Smooth muscle cell (in vitro differentiated cells): ENCODE measurements around the gene GPM6B. TPM values are rescaled to one million over a fixed set of nuclear protein-coding genes. Genes with fewer than 3 reads are reported as not detected.
A peak's percentile ranks its signal among the peaks of the same experiment; 100 is the strongest.
"Not testable (repeated sequence)": the region's sequence is repeated elsewhere in the genome, so short reads cannot be mapped to it uniquely, and the experiment has no call there.

Experiments
- DNase-seq: peaks from one replicate; lab custom pipeline; 2025; ENCODE audit not compliant: unreplicated experiment; lab: John Stamatoyannopoulos, UW
- H2AFZ ChIP-seq: fragments of 200-600 bp; sonication (generic); 2 replicates; pipeline ENCODE4 v1.6.0; 2016; ENCODE audit warnings: antibody characterized with exemption, low read depth, mild to moderate bottlenecking
- H3F3A ChIP-seq: fragments of 200-600 bp; sonication (generic); 2 replicates; pipeline ENCODE4 v1.6.0; 2017; ENCODE audit warnings: antibody characterized with exemption, low read depth
- H3K27ac ChIP-seq: fragments of 200-600 bp; sonication (generic); 2 replicates; pipeline ENCODE4 v1.5.1; 2016; ENCODE audit warnings: low read depth, mild to moderate bottlenecking
- H3K27me3 ChIP-seq: fragments of 200-600 bp; sonication (generic); 2 replicates; pipeline ENCODE4 v1.6.1; 2016; ENCODE audit warnings: low read depth, mild to moderate bottlenecking
- H3K36me3 ChIP-seq: fragments of 200-600 bp; sonication (generic); 2 replicates; pipeline ENCODE4 v1.5.1; 2016; ENCODE audit warnings: low read depth
- H3K4me1 ChIP-seq: fragments of 200-600 bp; sonication (generic); 2 replicates; pipeline ENCODE4 v1.5.1; 2016; ENCODE audit warnings: low read depth
- H3K4me2 ChIP-seq: fragments of 200-600 bp; sonication (generic); 2 replicates; pipeline ENCODE4 v1.6.0; 2016; ENCODE audit warnings: mild to moderate bottlenecking
- H3K4me3 ChIP-seq: fragments of 200-600 bp; sonication (generic); 2 replicates; pipeline ENCODE4 v1.5.1; 2016; ENCODE audit warnings: mild to moderate bottlenecking
- H3K79me2 ChIP-seq: fragments of 200-600 bp; sonication (generic); 2 replicates; pipeline ENCODE4 v1.6.0; 2016; ENCODE audit warnings: low read depth, mild to moderate bottlenecking
- H3K9ac ChIP-seq: fragments of 200-600 bp; sonication (generic); 2 replicates; pipeline ENCODE4 v1.6.0; 2016; ENCODE audit warnings: low read depth
- H3K9me3 ChIP-seq: fragments of 200-600 bp; sonication (generic); replicated peaks from 2 replicates; pipeline ENCODE4 v1.5.1; 2016; ENCODE audit warnings: low read depth
- H4K20me1 ChIP-seq: fragments of 200-600 bp; sonication (generic); 2 replicates; pipeline ENCODE4 v1.6.0; 2016; ENCODE audit warnings: low read depth
- CTCF ChIP-seq: fragments of 200-600 bp; sonication (generic); IDR thresholded peaks from 2 replicates; pipeline ENCODE4 v1.5.1; 2017; ENCODE audit warnings: borderline replicate concordance, mild to moderate bottlenecking, antibody characterized with exemption; ENCODE audit not compliant: insufficient read depth, poor library complexity, severe bottlenecking
- WGBS: methylation state at CpG from one replicate; pipeline ENCODE4 v1.1.7; 2016; ENCODE audit warnings: low lambda C conversion rate; 5-methylcytosine and 5-hydroxymethylcytosine counted together
- polyA plus RNA-seq: library from polyadenylated mRNA; unstranded; fragments of >200 nt; fragmentation: Nextera tagmentation; extraction: Ambion mirVana; gene quantifications from 2 replicates; pipeline ENCODE4 v1.2.1, GENCODE V29; 2016
- total RNA-seq: library from RNA; depleted of rRNA; stranded (reverse); fragments of >200 nt; gene quantifications from 2 replicates; pipeline ENCODE4 v1.2.3, GENCODE V29; 2014

Gene GPM6B
- total and polyA plus RNA-seq, 2 experiments from 2014 or later: 17.1 to 33.4 TPM

DNA sequence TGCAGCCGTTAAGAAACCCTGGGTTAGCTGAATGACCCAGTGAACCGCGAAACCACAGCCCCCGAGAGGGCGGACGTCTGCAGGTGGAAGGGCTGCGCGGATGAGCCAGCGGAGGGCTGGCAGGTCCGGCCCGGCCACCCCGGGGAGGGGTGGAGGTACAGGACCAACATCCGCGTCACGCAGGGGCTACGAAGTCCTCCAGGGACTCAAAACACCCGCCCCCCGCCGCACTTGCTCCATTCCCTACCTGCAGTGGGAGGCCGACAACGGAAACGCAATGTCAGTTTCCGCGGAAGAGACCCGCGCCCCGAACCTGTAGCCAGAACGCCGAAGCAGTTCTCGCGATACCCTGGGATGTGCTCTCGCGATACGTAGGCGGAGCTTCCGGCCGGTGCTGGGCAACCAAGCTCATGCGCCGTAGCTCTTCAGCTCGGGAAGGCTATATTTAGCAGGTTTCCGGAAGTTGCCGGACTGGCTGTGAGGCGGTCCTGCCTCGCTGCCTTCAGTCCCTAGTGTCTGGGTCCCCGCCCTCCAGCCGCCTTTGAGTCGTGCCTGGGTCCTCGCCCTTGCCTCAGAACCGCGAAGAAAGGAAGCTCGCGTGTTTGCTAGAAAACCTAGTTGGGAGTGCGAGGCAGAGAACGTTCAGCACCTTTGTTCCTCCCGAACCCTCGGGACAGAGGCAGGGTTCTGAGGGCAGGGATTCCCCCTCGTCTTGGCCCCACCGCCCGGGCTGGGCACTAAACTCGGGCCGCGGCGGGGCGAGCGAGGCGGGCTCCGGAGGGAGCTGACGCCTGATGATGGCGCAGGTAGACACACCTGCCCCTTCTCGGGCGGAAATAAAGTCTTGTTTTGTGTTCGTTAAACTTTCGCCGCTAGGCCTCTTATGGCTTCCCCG is 82.4 kb downstream of the GPM6B start, which contains the start of the genes OFD1 and TRAPPC2:
OFD1 (plus strand) TSS at position 471 of the 895 bp plus-strand sequence; CDS start at position 795, 324 bp downstream.
TRAPPC2 (minus strand) TSS at position 343 of the 895 bp plus-strand sequence. CDS start 14,657 bp downstream, outside the sequence.
- H3K36me3 ChIP-seq: no peaks in the 10 kb centered on the region
- H4K20me1 ChIP-seq: no peaks in the 10 kb centered on the region
- peak within 1 kb of the TSS; percentile 86 for H3K4me2 ChIP-seq
- WGBS: 47% methylated on average over 71 of the region's 75 CpGs
- H3F3A ChIP-seq: no peaks in the 10 kb centered on the region
- peak within 1 kb of the TSS; percentile 82 for H3K9ac ChIP-seq
- peaks cover 4% of the 10 kb centered on the region for H3K9me3 ChIP-seq
- TF ChIP-seq CTCF: no peak
- DNase-seq: peak; percentile 27
- peaks cover 43% of the 10 kb centered on the region for H3K79me2 ChIP-seq
- peak within 1 kb of the TSS; percentile 90 for H3K27ac ChIP-seq
- peaks cover 6% of the 10 kb centered on the region for H3K4me1 ChIP-seq
- no peaks in the 10 kb centered on the region for H3K27me3 ChIP-seq
- peak within 1 kb of the TSS; percentile 51 for H3K4me3 ChIP-seq
- H2AFZ ChIP-seq: peak within 1 kb of the TSS; percentile 29

DNA sequence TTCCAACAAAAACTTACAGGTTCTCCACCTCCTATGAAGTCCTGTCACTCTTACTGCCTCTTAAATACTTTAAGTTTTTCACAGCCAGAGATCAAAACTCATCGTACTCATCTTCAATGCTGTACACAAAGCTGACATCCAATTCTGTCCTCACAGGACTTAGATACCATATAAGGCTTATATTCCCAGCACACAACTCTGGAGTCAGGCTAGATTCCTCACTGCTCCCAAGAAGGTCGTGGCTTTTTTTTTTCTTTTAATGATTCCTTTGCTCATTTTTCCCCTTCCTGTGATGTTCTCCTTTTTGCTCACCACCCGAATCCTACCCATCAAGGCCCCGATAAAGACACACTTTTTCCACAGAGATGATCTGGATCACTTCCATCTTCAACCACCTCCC is 83.4 kb downstream of the GPM6B start:
- 56% methylated on average over 4 of the region's 4 CpGs for WGBS
- Histone ChIP-seq H2AFZ (no peak overlapping the region), H3K9ac (peak overlapping the region; percentile 81), H3K9me3 (peaks cover 4% of the 10 kb centered on the region), H3K79me2 (peaks cover 47% of the 10 kb centered on the region), H3K4me1 (peaks cover 6% of the 10 kb centered on the region), H3K4me2 (peak overlapping the region; percentile 81), H3F3A (no peaks in the 10 kb centered on the region), H3K27me3 (no peaks in the 10 kb centered on the region), H3K36me3 (no peaks in the 10 kb centered on the region), H3K4me3 (peak overlapping the region; percentile 51), H4K20me1 (no peaks in the 10 kb centered on the region), H3K27ac (peak overlapping the region; percentile 90)
- no peak for TF ChIP-seq CTCF
- DNase-seq: no peak

DNA sequence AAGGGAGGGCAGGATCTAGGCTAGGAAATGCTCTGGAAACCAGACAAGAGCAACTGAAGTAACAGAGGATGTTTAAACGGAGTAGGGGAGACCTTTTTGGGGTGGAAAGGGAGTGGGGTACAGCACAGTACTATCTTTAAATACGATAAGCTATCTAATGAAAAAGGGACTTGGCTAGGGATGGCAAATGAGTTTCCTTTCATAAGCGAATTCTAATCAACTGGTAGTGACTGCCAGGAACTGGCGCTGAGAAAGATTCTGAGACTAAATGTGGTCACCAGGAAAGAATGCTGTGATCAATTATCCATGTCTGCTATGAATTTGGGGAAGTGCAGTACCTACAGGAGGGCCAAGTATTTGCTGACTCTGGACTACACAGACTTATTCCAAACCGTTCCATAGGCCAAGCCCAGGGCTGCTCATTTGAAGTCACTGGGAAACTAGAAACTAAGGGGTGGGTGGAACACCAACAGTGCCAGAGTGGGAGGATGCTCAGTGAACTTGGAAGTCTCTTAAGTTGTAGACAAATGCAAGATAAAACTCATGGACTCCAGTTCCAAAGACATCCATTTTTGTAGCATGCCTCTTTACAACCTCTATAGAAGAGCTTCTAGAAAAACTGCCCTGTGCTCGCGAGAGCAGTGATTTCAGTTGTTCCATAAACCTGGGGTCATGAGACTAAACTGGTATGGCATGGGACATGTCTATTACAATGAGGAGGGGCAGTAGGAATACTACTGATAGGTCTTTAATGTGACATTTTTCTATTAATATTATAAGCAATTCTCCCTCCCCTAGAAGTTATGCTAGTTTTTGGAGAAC is 84.4 kb downstream of the GPM6B start:
- no peak for DNase-seq
- Histone ChIP-seq H3K9ac (no peak overlapping the region), H3K4me1 (peaks cover 6% of the 10 kb centered on the region)

DNA sequence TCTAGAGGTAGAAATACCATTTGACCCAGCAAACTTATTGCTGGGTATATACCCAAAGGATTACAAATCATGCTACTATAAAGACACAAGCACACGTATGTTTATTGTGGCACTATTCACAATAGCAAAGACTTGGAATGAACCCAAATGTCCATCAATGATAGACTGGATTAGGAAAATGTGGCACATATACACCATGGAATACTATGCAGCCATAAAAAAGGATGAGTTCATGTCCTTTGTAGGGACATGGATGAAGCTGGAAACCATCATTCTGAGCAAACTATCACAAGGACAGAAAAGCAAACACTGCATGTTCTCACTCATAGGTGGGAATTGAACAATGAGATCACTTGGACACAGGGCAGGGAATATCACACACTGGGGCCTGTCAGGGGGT is 86.4 kb downstream of the GPM6B start:
- H3K27ac ChIP-seq, H4K20me1 ChIP-seq, H3K36me3 ChIP-seq, H3K4me1 ChIP-seq, H3K4me2 ChIP-seq, H3K9me3 ChIP-seq, H3K27me3 ChIP-seq, H3K4me3 ChIP-seq, H2AFZ ChIP-seq, H3F3A ChIP-seq, H3K9ac ChIP-seq, DNase-seq: not testable (repeated sequence)
- WGBS: 100% methylated on average over 1 of the region's 1 CpG
- peaks cover 55% of the 10 kb centered on the region for H3K79me2 ChIP-seq

More for the DNA sequence above, 84.4 kb downstream of the GPM6B start:
- H3K27me3 ChIP-seq: no peaks in the 10 kb centered on the region
- no peaks in the 10 kb centered on the region for H3F3A ChIP-seq
- no peak overlapping the region for H3K4me3 ChIP-seq
- peaks cover 4% of the 10 kb centered on the region for H3K9me3 ChIP-seq
- no peak for TF ChIP-seq CTCF
- no peaks in the 10 kb centered on the region for H3K36me3 ChIP-seq
- H4K20me1 ChIP-seq: no peaks in the 10 kb centered on the region
- no peak overlapping the region for H3K27ac ChIP-seq
- H3K79me2 ChIP-seq: peaks cover 54% of the 10 kb centered on the region
- H3K4me2 ChIP-seq: no peak overlapping the region
- no peak overlapping the region for H2AFZ ChIP-seq
- WGBS: 71% methylated on average over 7 of the region's 7 CpGs

DNA sequence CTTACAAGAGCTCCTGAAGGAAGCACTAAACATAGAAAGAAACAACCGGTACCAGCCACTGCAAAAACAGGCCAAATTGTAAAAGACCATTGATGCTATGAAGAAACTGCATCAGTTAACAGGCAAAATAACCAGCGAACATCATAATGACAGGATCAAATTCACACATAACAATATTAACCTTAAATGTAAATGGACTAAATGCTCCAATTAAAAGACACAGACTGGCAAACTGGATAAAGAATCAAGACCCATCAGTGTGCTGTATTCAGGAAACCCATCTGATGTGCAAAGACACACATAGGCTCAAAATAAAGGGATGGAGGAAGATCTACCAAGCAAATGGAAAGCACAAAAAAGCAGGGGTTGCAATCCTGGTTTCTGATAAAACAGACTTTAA is 90.3 kb downstream of the GPM6B start:
- H3K4me2 ChIP-seq, H3K9me3 ChIP-seq, H3K36me3 ChIP-seq, DNase-seq, H3K4me1 ChIP-seq, H3F3A ChIP-seq, H3K9ac ChIP-seq, H4K20me1 ChIP-seq, H2AFZ ChIP-seq, H3K27me3 ChIP-seq, H3K4me3 ChIP-seq, H3K27ac ChIP-seq: not testable (repeated sequence)
- 58% methylated on average over 2 of the region's 2 CpGs for WGBS
- H3K79me2 ChIP-seq: peaks cover 50% of the 10 kb centered on the region
